Loucy (cell line): Measurements from ENCODE around the gene ABCC3.

Experiments
- H2AFZ ChIP-seq: fragments of 200-600 bp; sonication (generic); 2 replicates; pipeline ENCODE4 v1.6.0; 2016; ENCODE audit warnings: antibody characterized with exemption, mild to moderate bottlenecking, low read length, moderate library complexity
- H3F3A ChIP-seq: fragments of 200-600 bp; 2 replicates; pipeline ENCODE4 v1.6.0; 2016; ENCODE audit warnings: antibody characterized with exemption, low read depth, mild to moderate bottlenecking
- H3K27me3 ChIP-seq: fragments of 200-600 bp; sonication (generic); 2 replicates; pipeline ENCODE4 v1.6.1; 2014; ENCODE audit warnings: low read length, mild to moderate bottlenecking; ENCODE audit not compliant: insufficient read depth, poor library complexity, severe bottlenecking
- H3K36me3 ChIP-seq: fragments of 200-600 bp; sonication (generic); 2 replicates; pipeline ENCODE4 v1.6.1; 2016; ENCODE audit warnings: low read length; ENCODE audit not compliant: insufficient read depth
- H3K4me1 ChIP-seq: fragments of 200-600 bp; sonication (generic); 2 replicates; pipeline ENCODE4 v1.5.1; 2014; ENCODE audit warnings: low read length, mild to moderate bottlenecking; ENCODE audit not compliant: insufficient read depth, poor library complexity, severe bottlenecking
- H3K4me2 ChIP-seq: fragments of 200-600 bp; sonication (generic); 2 replicates; pipeline ENCODE4 v1.6.0; 2014; ENCODE audit warnings: antibody characterized with exemption, low read length, low read depth, mild to moderate bottlenecking; ENCODE audit not compliant: poor library complexity, severe bottlenecking
- H3K4me3 ChIP-seq: fragments of 200-600 bp; sonication (generic); 2 replicates; pipeline ENCODE4 v1.5.1; 2014; ENCODE audit warnings: low read length, mild to moderate bottlenecking, mixed read lengths; ENCODE audit not compliant: poor library complexity, severe bottlenecking
- H3K79me2 ChIP-seq: fragments of 200-600 bp; sonication (generic); 2 replicates; pipeline ENCODE4 v1.6.1; 2014; ENCODE audit warnings: low read length; ENCODE audit not compliant: insufficient read depth
- H3K9ac ChIP-seq: fragments of 200-600 bp; sonication (generic); 2 replicates; pipeline ENCODE4 v1.6.0; 2014; ENCODE audit warnings: mild to moderate bottlenecking, low read depth, low read length, moderate library complexity; ENCODE audit not compliant: poor library complexity, severe bottlenecking
- H3K9me2 ChIP-seq: fragments of 200-600 bp; sonication (generic); replicated peaks from 2 replicates; pipeline ENCODE4 v1.6.1; 2016; ENCODE audit warnings: low read depth, low read length, mixed read lengths
- H3K9me3 ChIP-seq: fragments of 200-600 bp; sonication (generic); 2 replicates; pipeline ENCODE4 v1.6.1; 2014; ENCODE audit warnings: mild to moderate bottlenecking, antibody characterized with exemption, low read length, low read depth; ENCODE audit not compliant: insufficient read depth
- H4K20me1 ChIP-seq: fragments of 200-600 bp; sonication (generic); 2 replicates; pipeline ENCODE4 v1.6.0; 2014; ENCODE audit warnings: antibody characterized with exemption, low read length, mild to moderate bottlenecking; ENCODE audit not compliant: insufficient read depth, poor library complexity, severe bottlenecking
- CTCF ChIP-seq: fragments of 200-600 bp; sonication (generic); conservative IDR thresholded peaks from 2 replicates; pipeline ENCODE4 v1.5.1; 2014; ENCODE audit warnings: mild to moderate bottlenecking, antibody characterized with exemption, low read length
- EZH2phosphoT487 ChIP-seq: fragments of 200-600 bp; IDR thresholded peaks from 2 replicates; pipeline ENCODE4 v1.6.1; 2018; ENCODE audit warnings: antibody characterized with exemption, mild to moderate bottlenecking, moderate library complexity, borderline replicate concordance

ABCC3 gene

GRCh38 chr17:50613007-50613992, 21.4 kb upstream of the ABCC3 start:
- Histone ChIP-seq H3K27me3 (no peaks in the 10 kb centered on the region), H3F3A (no peaks in the 10 kb centered on the region), H3K9ac (no peak overlapping the region), H3K4me1 (peaks cover 4% of the 10 kb centered on the region), H3K9me3 (no peaks in the 10 kb centered on the region), H3K79me2 (no peaks in the 10 kb centered on the region), H3K36me3 (no peaks in the 10 kb centered on the region), H3K4me3 (no peak overlapping the region), H2AFZ (no peak overlapping the region), H3K4me2 (no peak overlapping the region), H3K9me2 (no peaks in the 10 kb centered on the region), H4K20me1 (no peaks in the 10 kb centered on the region)
- TF ChIP-seq CTCF (no peak), EZH2phosphoT487 (no peak)

GRCh38 chr17:50614471-50615051, 20.1 kb upstream of the ABCC3 start:
- H2AFZ ChIP-seq: no peak overlapping the region
- TF ChIP-seq CTCF (no peak), EZH2phosphoT487 (no peak)
- no peaks in the 10 kb centered on the region for H3K9me2 ChIP-seq
- H4K20me1 ChIP-seq: no peaks in the 10 kb centered on the region
- H3K4me1 ChIP-seq: peaks cover 16% of the 10 kb centered on the region
- H3K36me3 ChIP-seq: no peaks in the 10 kb centered on the region
- no peaks in the 10 kb centered on the region for H3K79me2 ChIP-seq
- H3F3A ChIP-seq: no peaks in the 10 kb centered on the region
- H3K9ac ChIP-seq: no peak overlapping the region
- no peaks in the 10 kb centered on the region for H3K9me3 ChIP-seq
- no peak overlapping the region for H3K4me3 ChIP-seq
- H3K4me2 ChIP-seq: no peak overlapping the region
- no peaks in the 10 kb centered on the region for H3K27me3 ChIP-seq

- H3F3A ChIP-seq: no peaks in the 10 kb centered on the region
- H3K36me3 ChIP-seq: no peaks in the 10 kb centered on the region
- no peak for TF ChIP-seq EZH2phosphoT487
- no peak for TF ChIP-seq CTCF
- H3K9ac ChIP-seq: no peak overlapping the region
- H3K4me3 ChIP-seq: no peak overlapping the region
- no peaks in the 10 kb centered on the region for H3K27me3 ChIP-seq
- no peaks in the 10 kb centered on the region for H4K20me1 ChIP-seq
- no peaks in the 10 kb centered on the region for H3K9me2 ChIP-seq
- no peaks in the 10 kb centered on the region for H3K9me3 ChIP-seq
- no peak overlapping the region for H3K4me2 ChIP-seq
- no peaks in the 10 kb centered on the region for H3K79me2 ChIP-seq
- no peak overlapping the region for H2AFZ ChIP-seq
- H3K4me1 ChIP-seq: peaks cover 27% of the 10 kb centered on the region
Observed at GRCh38 chr17:50615828-50616227, 18.9 kb upstream of the ABCC3 start.
